Progenitor cell of endocrine pancreas (in vitro differentiated cells): Measurements from ENCODE around the gene EVC2. TPM values are rescaled to one million over a fixed set of nuclear protein-coding genes. Genes with fewer than 3 reads are reported as not detected.

Experiments
- DNase-seq: peaks from one replicate; pipeline ENCODE4 v3.0.0; 2021; ENCODE audit warnings: low spot score; ENCODE audit not compliant: unreplicated experiment
- H3K27ac Mint-ChIP-seq: 2 replicates; pipeline ENCODE4 v1.8.0; 2021; ENCODE audit warnings: mild to moderate bottlenecking, moderate library complexity, mixed read lengths
- H3K27me3 Mint-ChIP-seq: 2 replicates; pipeline ENCODE4 v1.8.0; 2021; ENCODE audit warnings: mixed read lengths
- H3K36me3 Mint-ChIP-seq: 2 replicates; pipeline ENCODE4 v1.8.0; 2022; ENCODE audit warnings: mixed read lengths; ENCODE audit not compliant: insufficient read depth
- H3K4me1 Mint-ChIP-seq: 2 replicates; pipeline ENCODE4 v1.8.0; 2021; ENCODE audit warnings: low read depth, mixed read lengths
- H3K4me3 Mint-ChIP-seq: 2 replicates; pipeline ENCODE4 v1.8.0; 2021; ENCODE audit warnings: low read depth, mild to moderate bottlenecking, moderate library complexity, mixed read lengths
- H3K9me3 Mint-ChIP-seq: 2 replicates; pipeline ENCODE4 v1.8.0; 2021; ENCODE audit warnings: low read depth, mixed read lengths
- total RNA-seq: library from RNA; stranded (reverse); gene quantifications from 2 replicates; pipeline ENCODE4 v1.2.1, GENCODE V29; 2021
- TF ChIP-seq, protein P1 (sequence below): fragments of 200-600 bp; sonication (generic); IDR thresholded peaks from one replicate; pipeline ENCODE4 v1.5.0; 2021; ENCODE audit warnings: antibody characterized with exemption, mild to moderate bottlenecking; ENCODE audit not compliant: unreplicated experiment

The EVC2 gene
- total RNA-seq, 1 donor from 2014 or later: 14.1 TPM

DNA sequence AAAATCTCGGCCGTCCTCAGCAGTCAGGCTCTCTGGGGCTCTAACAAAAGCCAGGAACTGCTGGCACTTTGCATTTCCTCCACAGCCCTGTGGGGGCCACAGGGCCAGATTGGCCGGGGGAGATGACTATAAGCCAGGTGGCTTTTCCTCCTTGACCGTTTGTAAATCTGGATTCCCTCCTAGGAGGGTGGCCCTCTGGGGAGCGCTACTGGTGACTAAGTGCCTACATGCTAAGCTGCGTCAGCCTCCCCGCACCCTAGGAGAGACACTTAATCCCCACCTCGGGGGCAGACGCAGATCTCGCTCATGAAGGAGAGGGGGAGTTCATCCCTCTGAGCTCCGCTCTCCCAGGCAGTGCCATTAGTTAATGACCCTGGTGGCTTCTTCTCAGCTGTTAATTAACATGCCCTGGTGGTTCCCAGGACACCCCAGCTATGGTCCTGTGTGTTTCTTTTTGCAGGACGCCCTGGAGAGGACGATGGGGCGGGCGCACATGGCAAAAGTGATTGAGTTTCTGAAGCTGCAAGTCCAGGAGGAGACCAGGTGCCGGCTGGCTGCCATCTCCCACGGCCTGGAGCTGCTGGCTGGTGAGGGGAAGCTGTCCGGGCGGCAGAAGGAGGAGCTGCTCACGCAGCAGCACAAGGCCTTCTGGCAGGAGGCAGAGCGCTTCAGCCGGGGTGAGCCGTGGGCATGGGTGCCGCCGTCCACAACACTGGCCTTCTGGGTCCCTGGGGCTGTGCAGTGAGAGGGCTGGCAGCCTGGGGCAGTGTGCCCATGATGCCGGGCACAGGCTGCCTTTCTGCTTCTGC is 44.2 kb upstream of the EVC2 start:
- H3K9me3 Mint-ChIP-seq: no peaks in the 10 kb centered on the region
- H3K4me1 Mint-ChIP-seq: no peaks in the 10 kb centered on the region
- H3K36me3 Mint-ChIP-seq: peaks cover 12% of the 10 kb centered on the region
- H3K27me3 Mint-ChIP-seq: no peaks in the 10 kb centered on the region
- no peak overlapping the region for H3K4me3 Mint-ChIP-seq
- TF ChIP-seq, protein P1, sequence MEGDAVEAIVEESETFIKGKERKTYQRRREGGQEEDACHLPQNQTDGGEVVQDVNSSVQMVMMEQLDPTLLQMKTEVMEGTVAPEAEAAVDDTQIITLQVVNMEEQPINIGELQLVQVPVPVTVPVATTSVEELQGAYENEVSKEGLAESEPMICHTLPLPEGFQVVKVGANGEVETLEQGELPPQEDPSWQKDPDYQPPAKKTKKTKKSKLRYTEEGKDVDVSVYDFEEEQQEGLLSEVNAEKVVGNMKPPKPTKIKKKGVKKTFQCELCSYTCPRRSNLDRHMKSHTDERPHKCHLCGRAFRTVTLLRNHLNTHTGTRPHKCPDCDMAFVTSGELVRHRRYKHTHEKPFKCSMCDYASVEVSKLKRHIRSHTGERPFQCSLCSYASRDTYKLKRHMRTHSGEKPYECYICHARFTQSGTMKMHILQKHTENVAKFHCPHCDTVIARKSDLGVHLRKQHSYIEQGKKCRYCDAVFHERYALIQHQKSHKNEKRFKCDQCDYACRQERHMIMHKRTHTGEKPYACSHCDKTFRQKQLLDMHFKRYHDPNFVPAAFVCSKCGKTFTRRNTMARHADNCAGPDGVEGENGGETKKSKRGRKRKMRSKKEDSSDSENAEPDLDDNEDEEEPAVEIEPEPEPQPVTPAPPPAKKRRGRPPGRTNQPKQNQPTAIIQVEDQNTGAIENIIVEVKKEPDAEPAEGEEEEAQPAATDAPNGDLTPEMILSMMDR: no peak
- DNase-seq: no peak
- no peak overlapping the region for H3K27ac Mint-ChIP-seq

DNA sequence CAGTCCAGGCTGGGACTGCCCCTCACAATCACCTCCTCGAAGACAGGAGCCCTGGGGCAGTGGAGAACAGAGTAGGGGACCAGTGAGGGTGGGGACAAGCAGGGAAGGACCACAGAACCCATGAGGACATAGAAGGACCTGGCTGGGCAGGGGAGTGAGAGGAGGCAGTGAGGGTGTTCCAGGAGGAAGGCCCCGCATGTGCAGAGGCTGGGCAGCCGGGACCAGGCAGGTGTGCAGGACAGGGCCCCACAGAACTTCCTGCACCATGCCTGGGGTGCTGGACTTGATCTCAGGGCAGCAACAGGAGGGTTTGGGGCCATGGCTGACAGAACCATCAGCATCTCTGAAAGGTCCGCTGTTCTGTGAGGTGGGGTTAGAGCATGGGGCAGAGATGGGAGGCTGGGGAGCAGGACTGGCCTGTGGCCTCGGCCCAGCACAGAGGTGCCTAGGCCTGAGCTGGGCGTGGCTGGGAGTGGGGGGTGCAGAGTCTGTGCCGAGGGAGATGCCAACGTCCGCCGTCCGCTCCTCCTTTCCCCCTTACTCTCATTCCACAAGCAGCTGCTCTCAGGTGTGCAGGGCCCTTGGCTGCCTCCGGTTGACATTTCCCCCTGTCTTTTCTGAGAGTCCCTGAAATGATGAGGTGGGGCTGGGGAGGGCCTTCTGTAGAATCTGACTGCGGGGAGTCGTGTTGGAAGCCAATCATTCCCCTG is 43.5 kb upstream of the EVC2 start:
- TF ChIP-seq, protein P1: no peak
- H3K4me1 Mint-ChIP-seq: no peaks in the 10 kb centered on the region
- DNase-seq: no peak
- H3K36me3 Mint-ChIP-seq: peaks cover 10% of the 10 kb centered on the region
- H3K27ac Mint-ChIP-seq: no peak overlapping the region
- H3K4me3 Mint-ChIP-seq: no peak overlapping the region
- H3K27me3 Mint-ChIP-seq: no peaks in the 10 kb centered on the region
- no peaks in the 10 kb centered on the region for H3K9me3 Mint-ChIP-seq

DNA sequence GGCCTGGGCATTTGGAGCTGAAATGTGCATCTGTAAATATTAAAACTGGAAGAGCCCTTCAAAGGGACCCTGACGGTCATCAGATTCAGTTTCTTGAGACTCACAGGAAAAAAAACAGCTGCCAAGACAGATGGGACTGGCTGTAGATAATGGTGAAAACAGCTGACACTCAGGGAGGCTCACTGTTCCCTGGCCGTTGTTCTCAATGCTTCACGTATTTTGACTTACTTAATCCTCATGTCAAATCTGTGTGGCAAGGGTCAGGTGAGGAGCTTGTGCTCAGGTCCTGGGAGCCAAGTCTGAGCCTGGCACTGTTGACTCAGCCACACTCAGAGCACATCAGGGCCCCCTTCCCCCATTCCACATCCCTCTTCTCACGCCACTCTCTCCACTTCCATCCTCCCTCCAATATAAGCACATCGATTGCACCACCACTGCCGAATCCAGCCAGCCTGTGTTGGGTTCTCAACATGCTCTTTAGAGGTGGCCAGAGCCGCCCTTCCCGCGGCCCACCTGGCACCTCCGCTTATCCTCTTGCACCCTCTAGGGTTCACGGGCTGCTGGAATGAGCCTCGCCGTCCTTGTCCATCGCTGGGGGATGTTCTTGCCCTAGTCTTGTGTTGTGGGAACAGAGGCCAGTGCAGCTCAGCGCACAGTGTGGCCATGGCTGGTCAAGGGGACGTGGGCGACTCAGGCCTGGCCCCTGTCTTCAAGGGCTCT is 42.7 kb upstream of the EVC2 start:
- Mint-ChIP-seq H3K27me3 (no peaks in the 10 kb centered on the region), H3K4me3 (no peak overlapping the region), H3K9me3 (no peaks in the 10 kb centered on the region), H3K36me3 (peaks cover 13% of the 10 kb centered on the region), H3K4me1 (no peaks in the 10 kb centered on the region), H3K27ac (no peak overlapping the region)
- TF ChIP-seq, protein P1: no peak
- DNase-seq: no peak

DNA sequence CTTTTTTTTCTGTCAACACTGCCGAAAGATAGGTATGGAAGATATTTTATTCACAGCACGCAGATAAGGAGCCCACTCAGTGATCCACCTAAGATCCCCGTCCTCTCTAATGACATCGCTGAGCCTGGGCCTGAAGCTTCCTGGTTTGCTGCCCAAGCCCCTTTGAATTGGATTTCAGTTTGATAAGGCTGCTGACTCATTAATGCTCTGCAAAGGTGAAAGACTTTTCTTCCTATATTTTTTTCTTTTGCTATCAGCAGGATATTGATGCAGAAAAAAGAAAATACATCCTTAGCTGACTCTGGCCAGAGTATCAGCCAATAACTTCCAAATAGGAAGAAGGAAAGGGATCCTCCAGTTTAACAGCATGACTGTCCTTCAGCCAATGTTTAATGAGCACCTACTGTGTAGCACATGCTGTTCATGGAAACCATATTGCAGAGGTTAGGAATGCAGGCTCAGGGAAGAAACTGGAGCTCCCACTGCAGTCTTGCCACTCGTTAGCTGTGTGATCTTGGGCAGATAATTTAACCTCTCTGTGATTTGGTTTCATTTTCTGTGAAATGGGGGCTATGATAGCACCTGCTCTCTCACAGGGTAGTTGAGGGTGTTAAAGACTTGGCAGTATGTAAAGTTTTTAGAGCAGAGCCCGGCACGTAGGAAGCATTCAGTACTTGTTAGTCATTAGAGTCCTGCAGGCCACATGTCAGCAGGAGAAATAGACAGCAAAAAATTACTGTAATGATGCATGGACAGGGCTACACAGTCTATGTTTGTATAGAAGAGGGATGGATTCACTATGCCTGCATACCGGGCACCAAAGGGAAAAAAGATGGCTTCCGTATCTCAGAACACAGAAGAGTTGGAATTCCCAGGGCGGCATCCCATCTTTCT is 41.9 kb upstream of the EVC2 start:
- Mint-ChIP-seq H3K27ac (no peak overlapping the region), H3K4me1 (no peaks in the 10 kb centered on the region), H3K9me3 (no peaks in the 10 kb centered on the region), H3K27me3 (no peaks in the 10 kb centered on the region), H3K36me3 (peaks cover 14% of the 10 kb centered on the region), H3K4me3 (no peak overlapping the region)
- no peak for DNase-seq
- TF ChIP-seq, protein P1: no peak
